Hepatocyte (in vitro differentiated cells): ENCODE results near the gene DNM2. TPM values are rescaled to one million over a fixed set of nuclear protein-coding genes. Genes with fewer than 3 reads are reported as not detected.

Source experiments
- DNase-seq: peaks from one replicate; pipeline ENCODE4 v3.0.0-alpha.2; 2016; ENCODE audit warnings: low spot score
- H2AFZ ChIP-seq: fragments of 200-600 bp; sonication (generic); 2 replicates; pipeline ENCODE4 v1.6.0; 2016; ENCODE audit warnings: antibody characterized with exemption, mild to moderate bottlenecking
- H3K27ac ChIP-seq: fragments of 200-600 bp; sonication (generic); 2 replicates; pipeline ENCODE4 v1.5.1; 2016; ENCODE audit warnings: mild to moderate bottlenecking
- H3K27me3 ChIP-seq: fragments of 200-600 bp; sonication (generic); 2 replicates; pipeline ENCODE4 v1.6.1; 2016
- H3K36me3 ChIP-seq: fragments of 200-600 bp; sonication (generic); replicated peaks from 2 replicates; pipeline ENCODE4 v1.5.1; 2016; ENCODE audit warnings: low read depth; ENCODE audit not compliant: insufficient read depth
- H3K4me1 ChIP-seq: fragments of 200-600 bp; sonication (generic); 2 replicates; pipeline ENCODE4 v1.5.1; 2016; ENCODE audit warnings: mild to moderate bottlenecking, moderate library complexity; ENCODE audit not compliant: insufficient read depth
- H3K4me2 ChIP-seq: fragments of 200-600 bp; sonication (generic); 2 replicates; pipeline ENCODE4 v1.6.0; 2016
- H3K4me3 ChIP-seq: fragments of 200-600 bp; sonication (generic); 2 replicates; pipeline ENCODE4 v1.5.1; 2016; ENCODE audit warnings: mild to moderate bottlenecking
- H3K79me2 ChIP-seq: fragments of 200-600 bp; sonication (generic); 2 replicates; pipeline ENCODE4 v1.6.0; 2017; ENCODE audit warnings: mild to moderate bottlenecking
- H3K9me2 ChIP-seq: fragments of 200-600 bp; sonication (generic); replicated peaks from 2 replicates; pipeline ENCODE4 v1.6.0; 2017; ENCODE audit warnings: mild to moderate bottlenecking; ENCODE audit not compliant: insufficient read depth
- H3K9me3 ChIP-seq: fragments of 200-600 bp; sonication (generic); 2 replicates; pipeline ENCODE4 v1.5.1; 2016; ENCODE audit warnings: low read depth, mild to moderate bottlenecking
- H4K20me1 ChIP-seq: fragments of 200-600 bp; sonication (generic); 2 replicates; pipeline ENCODE4 v1.6.0; 2016; ENCODE audit warnings: mild to moderate bottlenecking; ENCODE audit not compliant: insufficient read depth, poor library complexity, severe bottlenecking
- EZH2 ChIP-seq: fragments of 200-600 bp; sonication (generic); IDR thresholded peaks from 2 replicates; pipeline ENCODE4 v1.6.1; 2016; ENCODE audit warnings: antibody characterized with exemption, mild to moderate bottlenecking, borderline replicate concordance
- EZH2phosphoT487 ChIP-seq: fragments of 200-600 bp; sonication (generic); IDR thresholded peaks from one replicate; pipeline ENCODE4 v1.6.1; 2018; ENCODE audit warnings: antibody characterized with exemption, mild to moderate bottlenecking, low read depth, moderate library complexity; ENCODE audit not compliant: unreplicated experiment, severe bottlenecking
- WGBS: methylation state at CpG from one replicate; pipeline ENCODE4 v1.1.6; 2016; ENCODE audit warnings: low lambda C conversion rate; ENCODE audit errors: missing lambda C conversion rate; 5-methylcytosine and 5-hydroxymethylcytosine counted together
- polyA plus RNA-seq: library from polyadenylated mRNA; unstranded; fragments of >200 nt; fragmentation: Nextera tagmentation; extraction: Ambion mirVana; gene quantifications from 2 replicates; pipeline ENCODE4 v1.2.1, GENCODE V29; 2016
- total RNA-seq: library from RNA; depleted of rRNA; stranded (reverse); fragments of >200 nt; gene quantifications from 2 replicates; pipeline ENCODE4 v1.2.3, GENCODE V29; 2014
- TF ChIP-seq, protein P1 (sequence below): fragments of 200-600 bp; sonication (generic); IDR thresholded peaks from 2 replicates; pipeline ENCODE4 v1.5.1; 2016; ENCODE audit warnings: antibody characterized with exemption, mild to moderate bottlenecking; ENCODE audit not compliant: poor library complexity

The DNM2 gene
- total and polyA plus RNA-seq, 2 experiments from 2014 or later: 93.9 to 130 TPM

- TF ChIP-seq, protein P1, sequence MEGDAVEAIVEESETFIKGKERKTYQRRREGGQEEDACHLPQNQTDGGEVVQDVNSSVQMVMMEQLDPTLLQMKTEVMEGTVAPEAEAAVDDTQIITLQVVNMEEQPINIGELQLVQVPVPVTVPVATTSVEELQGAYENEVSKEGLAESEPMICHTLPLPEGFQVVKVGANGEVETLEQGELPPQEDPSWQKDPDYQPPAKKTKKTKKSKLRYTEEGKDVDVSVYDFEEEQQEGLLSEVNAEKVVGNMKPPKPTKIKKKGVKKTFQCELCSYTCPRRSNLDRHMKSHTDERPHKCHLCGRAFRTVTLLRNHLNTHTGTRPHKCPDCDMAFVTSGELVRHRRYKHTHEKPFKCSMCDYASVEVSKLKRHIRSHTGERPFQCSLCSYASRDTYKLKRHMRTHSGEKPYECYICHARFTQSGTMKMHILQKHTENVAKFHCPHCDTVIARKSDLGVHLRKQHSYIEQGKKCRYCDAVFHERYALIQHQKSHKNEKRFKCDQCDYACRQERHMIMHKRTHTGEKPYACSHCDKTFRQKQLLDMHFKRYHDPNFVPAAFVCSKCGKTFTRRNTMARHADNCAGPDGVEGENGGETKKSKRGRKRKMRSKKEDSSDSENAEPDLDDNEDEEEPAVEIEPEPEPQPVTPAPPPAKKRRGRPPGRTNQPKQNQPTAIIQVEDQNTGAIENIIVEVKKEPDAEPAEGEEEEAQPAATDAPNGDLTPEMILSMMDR: no peak
- TF ChIP-seq EZH2: no peak
- TF ChIP-seq EZH2phosphoT487: no peak
- no peak overlapping the region for H3K4me3 ChIP-seq
- H3K4me2 ChIP-seq: no peak overlapping the region
- H3K9me3 ChIP-seq: no peaks in the 10 kb centered on the region
- no peaks in the 10 kb centered on the region for H3K79me2 ChIP-seq
- H3K27ac ChIP-seq: no peak overlapping the region
- no peaks in the 10 kb centered on the region for H3K9me2 ChIP-seq
- H2AFZ ChIP-seq: no peak overlapping the region
- WGBS: 97% methylated on average over 12 of the region's 12 CpGs
- H3K27me3 ChIP-seq: no peaks in the 10 kb centered on the region
- H3K4me1 ChIP-seq: no peaks in the 10 kb centered on the region
- no peak for DNase-seq
- no peaks in the 10 kb centered on the region for H3K36me3 ChIP-seq
- H4K20me1 ChIP-seq: no peaks in the 10 kb centered on the region
Measured at GRCh38 chr19:10823690-10824089, 105.8 kb downstream of the DNM2 start.

DNA sequence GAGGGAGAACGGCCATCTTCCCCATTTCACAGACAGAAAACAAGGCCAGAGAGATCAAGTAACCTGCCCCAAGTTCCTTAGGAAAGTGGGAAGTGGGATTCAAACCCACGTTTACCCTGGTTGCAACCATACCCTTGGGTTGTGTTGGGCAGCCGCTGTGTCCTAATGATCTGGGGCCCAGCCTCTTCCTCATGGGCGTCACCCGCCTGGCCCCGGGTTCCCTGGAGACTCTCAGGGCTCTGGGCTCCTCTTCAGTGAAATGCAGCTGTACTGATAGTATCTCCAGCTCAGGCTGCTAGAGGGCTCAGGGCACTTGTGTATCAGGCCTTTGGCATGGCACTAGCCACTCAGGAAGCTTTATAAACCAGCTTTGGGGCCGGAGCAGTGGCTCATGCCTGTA, 108.4 kb downstream of the DNM2 start:
- Histone ChIP-seq H3K79me2 (no peaks in the 10 kb centered on the region), H3K9me3 (no peaks in the 10 kb centered on the region), H2AFZ (no peak overlapping the region), H3K4me1 (no peaks in the 10 kb centered on the region), H3K36me3 (no peaks in the 10 kb centered on the region), H3K4me2 (no peak overlapping the region), H3K27me3 (no peaks in the 10 kb centered on the region), H4K20me1 (no peaks in the 10 kb centered on the region), H3K27ac (no peak overlapping the region), H3K9me2 (no peaks in the 10 kb centered on the region), H3K4me3 (no peak overlapping the region)
- no peak for DNase-seq
- 98% methylated on average over 7 of the region's 7 CpGs for WGBS
- TF ChIP-seq EZH2 (no peak), EZH2phosphoT487 (no peak)
- TF ChIP-seq, protein P1: no peak

DNA sequence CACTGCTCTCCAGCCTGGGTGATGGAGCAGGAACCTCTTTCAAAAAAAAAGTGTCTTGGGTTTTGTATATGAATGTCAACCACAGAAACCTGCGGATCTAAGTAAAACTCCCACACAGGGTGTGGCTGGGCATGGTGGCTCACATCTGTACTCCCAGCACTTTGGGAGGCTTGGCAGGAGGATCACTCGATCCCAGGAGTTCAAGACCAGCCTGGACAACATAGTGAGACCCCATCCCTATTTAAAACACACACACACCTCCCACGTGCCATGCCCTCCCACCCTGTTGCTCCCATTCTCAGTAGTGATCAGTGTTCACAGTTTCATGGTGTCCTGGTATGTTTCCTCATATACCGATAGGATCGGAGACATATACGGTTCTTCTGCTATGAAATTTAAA, 109.0 kb downstream of the DNM2 start:
- TF ChIP-seq, protein P1: no peak
- no peak for TF ChIP-seq EZH2phosphoT487
- no peak for TF ChIP-seq EZH2
- no peak overlapping the region for H2AFZ ChIP-seq
- H3K9me3 ChIP-seq: no peaks in the 10 kb centered on the region
- 95% methylated on average over 6 of the region's 6 CpGs for WGBS
- H3K9me2 ChIP-seq: no peaks in the 10 kb centered on the region
- H3K27me3 ChIP-seq: no peaks in the 10 kb centered on the region
- no peaks in the 10 kb centered on the region for H3K79me2 ChIP-seq
- no peaks in the 10 kb centered on the region for H3K4me1 ChIP-seq
- H4K20me1 ChIP-seq: no peaks in the 10 kb centered on the region
- DNase-seq: no peak
- H3K4me3 ChIP-seq: no peak overlapping the region
- no peaks in the 10 kb centered on the region for H3K36me3 ChIP-seq
- H3K4me2 ChIP-seq: no peak overlapping the region
- no peak overlapping the region for H3K27ac ChIP-seq
